ENCODE data around the gene C20orf204.
"Not testable (repeated sequence)": the region's sequence is repeated elsewhere in the genome, so short reads cannot be mapped to it uniquely, and the experiment has no call there.

The C20orf204 gene, protein sequence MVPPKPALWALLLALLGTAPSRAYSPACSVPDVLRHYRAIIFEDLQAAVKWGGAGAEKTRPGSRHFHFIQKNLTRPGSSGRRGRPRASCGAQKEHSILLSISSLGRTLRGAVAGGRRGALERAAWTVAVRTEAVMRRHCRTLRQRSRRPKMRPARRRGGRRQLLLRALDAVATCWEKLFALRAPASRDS

GRCh38 chr20:64035933-64036345 lies at the start of gene C20orf204:
C20orf204 (plus strand) TSS chr20:64036182; CDS start chr20:64036324, 142 bp downstream.
- DNase-seq = no peak

- no peak for DNase-seq
Measured at GRCh38 chr20:64000906-64001305, 35.1 kb upstream of the C20orf204 start.

DNA sequence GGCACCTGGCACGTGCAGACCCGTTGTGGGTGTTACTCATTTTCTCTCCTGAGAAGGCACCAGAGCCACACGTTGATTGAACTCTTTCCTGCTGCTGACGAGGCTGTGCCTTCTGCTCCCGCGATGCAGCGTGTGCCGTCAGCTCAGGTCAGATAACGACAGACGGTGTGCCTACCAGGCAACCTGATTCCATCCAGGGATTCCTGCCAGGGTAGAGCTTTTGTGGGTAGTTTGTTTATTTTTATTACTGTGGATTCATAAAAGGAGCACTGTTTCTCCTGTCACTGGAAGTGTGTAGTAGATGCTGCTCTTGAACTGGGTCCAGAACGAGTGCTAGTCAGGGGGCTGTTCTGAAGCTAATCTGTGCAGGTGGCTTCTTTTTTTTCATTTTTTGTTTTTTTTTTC lies 34.4 kb upstream of the C20orf204 start:
- DNase-seq = peak in 2 of 58 donors; percentile 2 to 4

- DNase-seq = no peak
Measured at GRCh38 chr20:64003960-64004725, 31.8 kb upstream of the C20orf204 start.

DNA sequence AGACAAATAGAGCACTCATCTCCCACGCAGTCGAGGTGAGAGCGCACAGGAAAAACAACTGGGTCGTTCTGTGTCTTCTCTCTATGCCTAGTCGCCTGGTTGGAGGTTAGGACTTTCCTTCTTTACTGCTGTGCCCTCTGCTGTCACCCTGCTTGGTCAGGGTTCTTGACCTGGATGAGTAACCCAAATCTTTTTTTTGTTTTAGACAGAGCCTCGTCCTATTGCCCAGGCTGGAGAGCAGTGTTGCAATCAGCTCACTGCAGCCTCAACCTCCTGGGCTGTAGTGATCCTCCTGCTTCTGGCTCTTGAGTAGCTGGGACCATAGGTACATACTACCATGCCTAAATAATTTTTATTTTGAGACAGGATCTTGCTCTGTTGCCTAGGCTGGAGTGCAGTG lies 30.6 kb upstream of the C20orf204 start:
- DNase-seq = no peak

DNA sequence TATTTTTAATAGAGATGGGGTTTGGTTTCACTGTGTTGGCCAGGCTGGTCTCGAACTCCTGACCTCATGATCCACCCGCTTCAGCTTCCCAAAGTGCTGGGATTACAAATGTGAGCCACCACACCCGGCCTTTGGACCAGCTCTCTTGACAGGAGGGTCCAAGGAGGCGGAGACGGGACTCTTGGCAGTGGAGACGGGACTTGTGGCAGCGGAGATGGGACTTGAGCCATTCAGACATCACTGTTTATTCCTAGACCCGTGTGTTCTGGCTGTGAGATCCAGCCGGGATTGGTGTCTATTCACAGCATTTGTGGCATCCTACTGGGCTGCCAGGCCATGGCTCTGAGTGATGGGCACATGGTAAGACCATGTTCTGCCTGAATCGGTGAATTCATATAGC lies 29.5 kb upstream of the C20orf204 start:
- peak in 14 of 58 donors; percentile 3 to 33 (median 10) for DNase-seq

DNA sequence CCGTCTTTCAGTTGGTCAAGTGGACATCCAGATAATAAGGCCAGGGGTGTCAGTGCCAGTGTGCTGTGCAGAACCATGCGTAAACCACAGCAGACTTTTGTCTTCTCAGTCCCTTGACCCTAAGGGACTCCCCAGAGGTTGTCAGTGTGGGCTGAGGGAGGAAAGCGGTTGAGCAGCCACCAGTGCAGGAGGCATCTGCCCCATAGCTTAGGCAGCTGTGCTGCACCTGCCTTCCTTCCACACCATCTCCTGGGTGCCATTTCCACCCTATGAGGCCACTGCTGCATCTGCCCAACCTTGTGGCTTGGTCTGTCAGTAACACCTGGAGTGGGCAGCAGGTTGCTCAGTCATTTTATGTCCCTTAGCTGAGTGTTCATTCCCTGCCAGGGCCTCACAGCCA lies 29.1 kb upstream of the C20orf204 start:
- no peak for DNase-seq

- no peak for DNase-seq
Measured at GRCh38 chr20:64009811-64010387, 26.1 kb upstream of the C20orf204 start.

- no peak for DNase-seq
Measured at GRCh38 chr20:64010711-64011237, 25.2 kb upstream of the C20orf204 start.

GRCh38 chr20:64011366-64011779 lies 24.6 kb upstream of the C20orf204 start:
- DNase-seq = no peak

GRCh38 chr20:64012385-64013154 lies 23.4 kb upstream of the C20orf204 start:
- not testable (repeated sequence) for DNase-seq

DNA sequence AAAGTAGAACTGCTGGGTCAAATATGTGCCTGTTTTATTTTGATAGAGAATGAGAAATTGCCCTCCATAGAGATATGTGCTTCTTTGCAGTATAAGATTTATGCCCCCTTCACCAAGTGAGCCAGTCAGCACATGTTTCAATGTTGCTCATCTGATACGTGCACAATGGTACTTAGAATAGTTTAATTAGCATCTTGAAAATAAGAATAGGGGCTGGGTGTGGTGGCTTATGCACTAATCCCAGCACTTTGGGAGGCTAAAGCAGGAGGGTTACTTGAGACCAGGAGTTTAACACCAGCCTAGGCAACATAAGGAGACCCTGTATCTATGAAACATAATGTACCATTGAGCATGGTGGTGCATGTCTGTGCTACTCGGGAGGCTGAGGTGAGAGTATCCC lies 20.3 kb upstream of the C20orf204 start:
- no peak for DNase-seq

DNA sequence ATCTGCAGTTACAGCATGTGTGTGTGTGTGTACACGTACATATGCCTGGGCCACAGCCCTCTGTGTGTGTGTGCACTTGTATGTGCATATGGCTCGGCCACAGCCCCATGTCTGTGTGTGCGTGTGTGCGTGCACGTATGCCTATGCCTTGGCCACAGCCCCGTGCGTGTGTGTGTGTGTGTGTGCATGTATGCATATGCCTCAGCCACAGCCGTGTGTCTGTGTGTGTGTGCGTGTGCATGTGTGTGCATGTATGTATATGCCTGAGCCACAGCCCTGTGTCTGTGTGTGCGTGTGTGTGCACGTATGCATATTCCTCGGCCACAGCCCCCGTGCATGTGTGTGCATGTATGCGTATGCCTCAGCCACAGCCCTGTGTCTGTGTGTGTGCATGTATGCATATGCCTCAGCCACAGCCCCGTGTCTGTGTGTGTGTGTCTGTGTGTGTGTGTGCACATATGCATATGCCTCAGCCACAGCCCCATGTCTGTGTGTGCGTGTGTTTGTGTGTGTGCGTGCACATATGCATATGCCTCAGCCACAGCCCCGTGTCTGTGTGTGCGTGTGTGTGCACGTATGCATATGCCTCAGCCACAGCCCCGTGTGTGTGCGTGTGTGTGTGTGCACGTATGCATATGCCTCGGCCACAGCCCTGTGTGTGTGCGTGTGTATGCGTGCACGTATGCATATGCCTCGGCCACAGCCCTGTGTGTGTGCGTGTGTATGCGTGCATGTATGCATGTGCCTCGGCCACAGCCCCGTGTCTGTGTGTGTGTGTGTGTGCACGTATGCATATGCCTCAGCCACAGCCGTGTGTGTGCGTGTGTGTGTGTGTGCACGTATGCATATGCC lies 14.6 kb upstream of the C20orf204 start:
- no peak for DNase-seq

GRCh38 chr20:64022671-64023360 lies 13.2 kb upstream of the C20orf204 start:
- no peak for DNase-seq

DNA sequence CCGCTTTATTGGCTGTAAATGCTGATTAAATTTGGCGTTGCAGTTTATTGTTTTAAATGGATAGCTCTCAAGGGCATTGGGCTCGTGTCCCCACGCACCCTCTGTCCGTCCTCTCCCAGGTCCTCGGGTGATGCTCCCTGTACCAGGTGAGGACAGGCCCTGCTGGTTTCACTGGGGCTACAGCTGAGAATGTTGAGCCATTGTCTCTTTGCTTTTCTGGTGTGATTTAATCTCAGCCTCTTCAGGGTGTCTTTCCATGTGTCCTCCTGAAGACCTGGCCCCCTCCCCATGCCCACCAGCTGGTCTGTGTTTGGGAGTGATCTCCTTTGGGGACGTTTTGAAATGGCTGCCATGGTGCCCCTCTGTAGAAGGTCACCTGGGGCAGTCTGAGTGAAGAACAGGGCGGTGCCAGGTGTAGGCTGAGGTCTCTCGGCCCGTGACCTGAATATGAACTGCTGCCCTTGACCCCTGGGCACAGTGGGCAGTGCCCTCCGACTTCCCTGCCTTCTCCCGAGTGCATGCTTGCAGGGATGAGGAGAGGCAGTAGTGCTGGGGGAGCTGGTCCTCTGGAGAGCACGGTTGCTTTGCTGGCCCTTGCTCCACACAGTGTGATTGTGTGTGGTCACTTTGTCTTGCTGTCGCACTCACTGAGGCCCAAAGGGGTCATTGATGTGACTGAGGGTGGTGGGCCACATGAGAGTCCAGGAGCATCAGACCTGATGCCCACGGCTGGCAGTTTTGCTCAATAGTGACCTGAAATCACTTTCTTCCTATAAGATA lies 12.4 kb upstream of the C20orf204 start:
- DNase-seq = no peak

- DNase-seq = no peak
Measured at GRCh38 chr20:64024141-64024990, 11.6 kb upstream of the C20orf204 start.

- DNase-seq = no peak
Measured at GRCh38 chr20:64025101-64025825, 10.7 kb upstream of the C20orf204 start.

Measured in anterior cingulate cortex (tissue), 58 donors.